PC-9 (cell line): Measurements from ENCODE around the gene TOE1. TPM values are rescaled to one million over a fixed set of nuclear protein-coding genes. Genes with fewer than 3 reads are reported as not detected.
A peak's percentile ranks its signal among the peaks of the same experiment; 100 is the strongest.

Experiments
- BruUV-seq: library from RNA; stranded (reverse); fragments of 400-500 nt; replicated peaks from 2 replicates; lab custom pipeline; 2021; lab: Mats Ljungman, UMichigan
- CTCF ChIA-PET: fragments of 300-600 bp; sonication (Branson Sonifier 250); formaldehyde crosslinking; loops from one replicate; lab custom pipeline; 2022; ENCODE audit warnings: antibody characterized with exemption; lab: Charles Lee
- POLR2A ChIA-PET: fragments of 300-600 bp; sonication (Branson Sonifier 250); formaldehyde crosslinking; loops from one replicate; lab custom pipeline; 2022; ENCODE audit warnings: antibody characterized with exemption; ENCODE audit not compliant: unreplicated experiment; lab: Charles Lee
- DNase-seq, 2 experiments: peaks; one replicate each; pipeline versions ENCODE4 v3.0.0 to v3.0.0-alpha.2; 2015 to 2022; ENCODE audit warnings: mixed read lengths in 1 of 2
- H2AFZ ChIP-seq: fragments of 200-600 bp; sonication (generic); 2 replicates; pipeline ENCODE4 v1.8.1; 2017; ENCODE audit warnings: antibody characterized with exemption
- H3F3A ChIP-seq: fragments of 200-600 bp; sonication (generic); 2 replicates; pipeline ENCODE4 v1.8.1; 2017; ENCODE audit warnings: antibody characterized with exemption, mild to moderate bottlenecking, low read depth; ENCODE audit not compliant: insufficient read depth
- H3K27ac ChIP-seq: fragments of 200-600 bp; sonication (generic); 2 replicates; pipeline ENCODE4 v1.6.1; 2016; ENCODE audit warnings: mixed run types
- H3K27me3 ChIP-seq: fragments of 200-600 bp; sonication (generic); 2 replicates; pipeline ENCODE4 v1.6.1; 2016; ENCODE audit warnings: low read depth, mixed run types; ENCODE audit not compliant: insufficient read depth
- H3K36me3 ChIP-seq: fragments of 200-600 bp; sonication (generic); 2 replicates; pipeline ENCODE4 v1.6.1; 2016; ENCODE audit warnings: low read depth, mixed run types
- H3K4me1 ChIP-seq: fragments of 200-600 bp; sonication (generic); replicated peaks from 2 replicates; pipeline ENCODE4 v1.6.1; 2016; ENCODE audit warnings: mixed run types; ENCODE audit not compliant: insufficient read depth
- H3K4me2 ChIP-seq: fragments of 200-600 bp; sonication (generic); 2 replicates; pipeline ENCODE4 v1.6.1; 2017; ENCODE audit warnings: mixed run types
- H3K4me3 ChIP-seq: fragments of 200-600 bp; sonication (generic); 2 replicates; pipeline ENCODE4 v1.6.1; 2016; ENCODE audit warnings: mixed run types
- H3K79me2 ChIP-seq: fragments of 200-600 bp; sonication (generic); 2 replicates; pipeline ENCODE4 v1.6.1; 2017; ENCODE audit warnings: low read depth, mixed run types
- H3K9me2 ChIP-seq: fragments of 200-600 bp; sonication (generic); 2 replicates; pipeline ENCODE4 v1.8.1; 2017; ENCODE audit warnings: mild to moderate bottlenecking; ENCODE audit not compliant: insufficient read depth
- H3K9me3 ChIP-seq: fragments of 200-600 bp; sonication (generic); 2 replicates; pipeline ENCODE4 v1.8.1; 2016; ENCODE audit warnings: low read depth; ENCODE audit not compliant: insufficient read depth
- H4K20me1 ChIP-seq: fragments of 200-600 bp; sonication (generic); 2 replicates; pipeline ENCODE4 v1.8.1; 2017; ENCODE audit not compliant: insufficient read depth
- CTCF ChIP-seq: fragments of 200-600 bp; sonication (generic); conservative IDR thresholded peaks from 2 replicates; pipeline ENCODE4 v1.6.1; 2017; ENCODE audit warnings: mixed run types, antibody characterized with exemption, mild to moderate bottlenecking, moderate library complexity
- EZH2 ChIP-seq: fragments of 200-600 bp; sonication (generic); IDR thresholded peaks from 2 replicates; pipeline ENCODE4 v1.8.0; 2017; ENCODE audit warnings: antibody characterized with exemption, low read depth
- intact Hi-C: fragments of 100-400 bp; cut with micrococcal nuclease; formaldehyde crosslinking; loops from one replicate; pipeline ENCODE4 v1.10.0; 2022; ENCODE audit not compliant: unreplicated experiment
- total RNA-seq: library from RNA; stranded (reverse); gene quantifications from 2 replicates; pipeline ENCODE4 v1.2.3, GENCODE V29; 2021

Gene TOE1
- total RNA-seq, 1 experiment from 2014 or later: 20.4 TPM

- intact Hi-C loops: no loop called here
- Histone ChIP-seq H3K4me2 (no peak overlapping the region), H3K27ac (no peak overlapping the region), H4K20me1 (no peaks in the 10 kb centered on the region), H2AFZ (no peak overlapping the region), H3K79me2 (no peaks in the 10 kb centered on the region), H3K27me3 (no peaks in the 10 kb centered on the region), H3K4me1 (peaks cover 37% of the 10 kb centered on the region), H3K4me3 (no peak overlapping the region), H3K9me2 (no peaks in the 10 kb centered on the region), H3K36me3 (no peaks in the 10 kb centered on the region), H3F3A (peaks cover 19% of the 10 kb centered on the region), H3K9me3 (no peaks in the 10 kb centered on the region)
- DNase-seq: no peak
- ChIA-PET CTCF (no interaction called here), POLR2A (no interaction called here)
- TF ChIP-seq EZH2: no peak
- TF ChIP-seq CTCF: no peak
- BruUV-seq: no TSS peak
Measured at GRCh38 chr1:45351508-45351907, 11.5 kb downstream of the TOE1 start.

GRCh38 chr1:45353685-45354084, 13.7 kb downstream of the TOE1 start:
- ChIA-PET CTCF (no interaction called here), POLR2A (no interaction called here)
- H3K4me1 ChIP-seq: peaks cover 26% of the 10 kb centered on the region
- no peaks in the 10 kb centered on the region for H4K20me1 ChIP-seq
- no peak for TF ChIP-seq CTCF
- no peak for DNase-seq
- no peak overlapping the region for H3K4me3 ChIP-seq
- peaks cover 16% of the 10 kb centered on the region for H3F3A ChIP-seq
- no TSS peak for BruUV-seq
- no peaks in the 10 kb centered on the region for H3K9me2 ChIP-seq
- H3K9me3 ChIP-seq: no peaks in the 10 kb centered on the region
- H3K79me2 ChIP-seq: no peaks in the 10 kb centered on the region
- intact Hi-C loops: no loop called here
- no peak overlapping the region for H3K27ac ChIP-seq
- H3K36me3 ChIP-seq: no peaks in the 10 kb centered on the region
- no peaks in the 10 kb centered on the region for H3K27me3 ChIP-seq
- no peak overlapping the region for H3K4me2 ChIP-seq
- H2AFZ ChIP-seq: no peak overlapping the region

- DNase-seq: no peak
- no TSS peak for BruUV-seq
- Histone ChIP-seq H3K27me3 (no peaks in the 10 kb centered on the region), H3K9me3 (no peaks in the 10 kb centered on the region), H3F3A (peaks cover 10% of the 10 kb centered on the region), H3K4me1 (peaks cover 18% of the 10 kb centered on the region), H2AFZ (no peak overlapping the region), H4K20me1 (no peaks in the 10 kb centered on the region), H3K4me3 (no peak overlapping the region), H3K4me2 (no peak overlapping the region), H3K9me2 (no peaks in the 10 kb centered on the region), H3K36me3 (no peaks in the 10 kb centered on the region), H3K27ac (no peak overlapping the region), H3K79me2 (no peaks in the 10 kb centered on the region)
- CTCF ChIA-PET: interaction anchor here (0.5 to 0.7 kb wide), 2 partner anchors 117 to 135 kb away, joined by 3 read pairs; no protein-coding TSS in a partner anchor
- intact Hi-C loops: loop anchor here (5.0 kb wide), 1 partner anchor 338 kb away; no protein-coding TSS in a partner anchor
- POLR2A ChIA-PET: interaction anchor here (0.8 kb wide), 1 partner anchor 147 kb away, joined by 5 read pairs; no protein-coding TSS in a partner anchor
- TF ChIP-seq EZH2: no peak
Measured at GRCh38 chr1:45354838-45355237, 14.9 kb downstream of the TOE1 start.

GRCh38 chr1:45355683-45356082, 15.7 kb downstream of the TOE1 start:
- BruUV-seq: no TSS peak
- DNase-seq: no peak
- CTCF ChIA-PET: interaction anchor here (0.5 to 1.0 kb wide), 2 partner anchors 136 to 137 kb away, joined by 3 read pairs; no protein-coding TSS in a partner anchor

More at GRCh38 chr1:45355683-45356082, 15.7 kb downstream of the TOE1 start:
- peak overlapping the region; percentile 46 for H3K4me2 ChIP-seq
- no peak overlapping the region for H2AFZ ChIP-seq
- no peaks in the 10 kb centered on the region for H3K79me2 ChIP-seq
- no peaks in the 10 kb centered on the region for H3K27me3 ChIP-seq
- no peaks in the 10 kb centered on the region for H3K9me2 ChIP-seq
- peaks cover 17% of the 10 kb centered on the region for H3F3A ChIP-seq
- intact Hi-C loops: loop anchor here (5.0 kb wide), 1 partner anchor 338 kb away; no protein-coding TSS in a partner anchor
- H3K27ac ChIP-seq: peak overlapping the region; percentile 19; the same call in 1 of the 2 replicates
- POLR2A ChIA-PET: interaction anchor here (0.6 to 1.6 kb wide), 4 partner anchors 7 to 146 kb away, joined by 3 to 15 read pairs (median 8); partner anchors contain the start of genes MUTYH and TOE1
- H4K20me1 ChIP-seq: no peaks in the 10 kb centered on the region
- H3K36me3 ChIP-seq: no peaks in the 10 kb centered on the region
- no peaks in the 10 kb centered on the region for H3K9me3 ChIP-seq
- TF ChIP-seq CTCF: no peak
- TF ChIP-seq EZH2: no peak
- peaks cover 21% of the 10 kb centered on the region for H3K4me1 ChIP-seq
- H3K4me3 ChIP-seq: no peak overlapping the region
